NCI-H2227 (cell line): ENCODE data around the gene FGB.

ENCODE experiments used
- DNase-seq: peaks from one replicate; lab custom pipeline; 2025; ENCODE audit not compliant: unreplicated experiment; lab: John Stamatoyannopoulos, UW

FGB gene

GRCh38 chr4:154565704-154566103, 2.9 kb downstream of the FGB start:
- no peak for DNase-seq

DNA sequence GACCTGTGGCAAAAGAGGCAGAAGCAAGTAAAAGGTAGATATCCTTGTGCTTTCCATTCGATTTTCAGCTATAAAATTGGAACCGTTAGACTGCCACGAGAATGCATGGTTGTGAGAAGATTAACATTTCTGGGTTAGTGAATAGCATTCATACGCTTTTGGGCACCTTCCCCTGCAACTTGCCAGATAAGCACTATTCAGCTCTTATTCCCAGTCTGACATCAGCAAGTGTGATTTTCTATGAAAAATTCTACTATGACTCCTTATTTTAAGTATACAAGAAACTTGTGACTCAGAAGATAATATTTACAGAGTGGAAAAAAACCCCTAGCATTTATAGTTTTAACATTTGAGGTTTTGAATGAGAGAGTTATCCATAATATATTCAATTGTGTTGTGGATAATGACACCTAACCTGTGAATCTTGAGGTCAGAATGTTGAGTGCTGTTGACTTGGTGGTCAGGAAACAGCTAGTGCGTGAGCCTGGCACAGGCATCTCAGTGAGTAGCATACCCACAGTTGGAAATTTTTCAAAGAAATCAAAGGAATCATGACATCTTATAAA, 3.9 kb downstream of the FGB start:
- DNase-seq = no peak

DNA sequence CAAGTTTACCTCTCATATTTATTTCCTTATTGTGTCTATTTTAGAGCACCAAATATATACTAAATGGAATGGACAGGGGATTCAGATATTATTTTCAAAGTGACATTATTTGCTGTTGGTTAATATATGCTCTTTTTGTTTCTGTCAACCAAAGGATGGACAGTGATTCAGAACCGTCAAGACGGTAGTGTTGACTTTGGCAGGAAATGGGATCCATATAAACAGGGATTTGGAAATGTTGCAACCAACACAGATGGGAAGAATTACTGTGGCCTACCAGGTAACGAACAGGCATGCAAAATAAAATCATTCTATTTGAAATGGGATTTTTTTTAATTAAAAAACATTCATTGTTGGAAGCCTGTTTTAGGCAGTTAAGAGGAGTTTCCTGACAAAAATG, 6.2 kb downstream of the FGB start:
- no peak for DNase-seq

GRCh38 chr4:154569584-154569983, 6.8 kb downstream of the FGB start:
- no peak for DNase-seq

DNA sequence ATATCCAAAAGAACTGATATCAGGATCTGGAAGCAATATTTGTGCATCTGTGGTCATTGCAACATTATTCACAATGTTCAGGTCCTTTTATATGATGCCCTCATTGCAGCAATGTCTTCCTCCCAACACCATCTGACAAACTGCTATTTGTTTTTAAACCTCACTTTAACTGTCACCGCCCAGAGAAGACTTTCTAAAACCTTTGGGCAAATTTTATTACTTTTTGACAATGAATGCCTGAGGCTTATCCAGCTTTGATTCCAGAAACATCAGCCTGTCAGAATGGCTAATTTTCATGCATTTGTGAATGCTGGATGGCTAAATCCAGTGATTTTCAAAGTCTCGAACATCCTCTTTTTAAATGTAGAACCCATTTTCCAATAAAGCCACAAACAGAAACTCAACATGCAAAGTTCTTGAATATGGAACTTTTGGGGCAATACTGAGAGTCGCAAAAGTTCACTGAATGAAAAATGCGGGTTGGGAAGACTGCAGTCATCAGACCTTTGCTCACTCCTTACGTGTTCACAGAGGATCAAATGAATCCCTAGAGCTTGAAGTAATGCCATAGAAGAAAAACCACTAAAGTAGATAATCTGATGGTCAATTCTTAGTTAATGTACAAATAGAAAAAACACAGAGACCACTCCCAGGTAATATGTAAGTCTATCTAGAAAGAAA, 10.5 kb downstream of the FGB start:
- DNase-seq = no peak

DNA sequence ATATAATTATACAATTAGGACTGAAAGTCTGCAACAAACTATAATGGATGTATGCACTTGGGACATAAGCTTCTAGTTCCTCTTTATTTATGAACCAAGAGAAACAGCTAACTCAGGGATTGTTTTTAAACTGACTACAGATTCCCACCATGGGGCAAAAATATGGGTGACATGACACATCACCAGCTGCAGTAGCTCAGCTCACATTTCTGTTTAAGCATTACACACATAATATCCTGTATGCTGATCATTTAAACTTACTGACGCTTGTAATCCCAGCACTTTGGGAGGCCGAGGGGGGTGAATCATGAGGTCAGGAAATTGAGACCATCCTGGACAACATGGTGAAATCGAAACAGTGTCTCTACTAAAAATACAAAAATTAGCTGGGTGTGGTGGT, 11.5 kb downstream of the FGB start:
- no peak for DNase-seq

DNA sequence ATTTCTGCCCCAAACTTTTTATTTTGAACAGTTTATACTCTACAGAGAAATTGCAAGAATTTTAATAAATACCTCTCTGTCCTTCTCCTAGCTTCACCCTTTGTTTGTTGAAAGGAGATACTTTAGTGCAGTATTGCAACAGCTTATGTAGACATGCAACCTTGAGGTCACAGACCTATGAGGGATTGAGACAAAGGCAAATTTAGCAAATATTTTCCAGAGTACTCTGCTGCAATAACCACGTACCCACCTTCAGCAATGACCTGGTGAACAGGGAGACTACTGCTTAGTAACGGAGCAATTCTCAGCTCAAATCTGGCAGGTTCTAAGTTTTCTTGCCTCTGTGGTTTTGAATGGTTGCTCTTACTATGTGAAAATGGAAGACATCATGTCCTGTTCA, 14.5 kb downstream of the FGB start:
- no peak for DNase-seq

GRCh38 chr4:154578919-154579318, 16.1 kb downstream of the FGB start:
- DNase-seq = no peak

- no peak for DNase-seq
These were observed 17.1 kb downstream of the FGB start for GRCh38 chr4:154579927-154580326.

DNA sequence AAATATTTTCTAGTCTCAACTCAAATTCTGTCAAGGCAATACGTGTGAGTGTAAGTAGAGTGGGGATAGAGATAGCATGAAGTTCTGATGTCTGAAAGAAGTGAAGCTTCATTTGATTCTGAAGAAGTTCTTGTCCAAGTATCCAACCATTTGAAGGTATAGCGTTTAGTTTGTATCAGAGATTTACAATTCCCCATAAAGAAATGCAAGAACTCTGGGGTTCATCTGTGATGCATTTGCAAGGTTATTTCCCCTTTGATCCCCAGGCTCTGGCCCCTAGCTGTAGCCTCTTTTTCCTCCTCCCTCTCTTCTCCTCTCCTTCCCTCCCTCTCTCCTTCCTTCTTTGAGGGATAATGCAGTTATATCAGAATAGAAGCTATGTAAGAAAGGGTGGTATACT, 19.9 kb downstream of the FGB start:
- no peak for DNase-seq

- DNase-seq = no peak
These were observed 20.4 kb downstream of the FGB start for GRCh38 chr4:154583230-154583629.

DNA sequence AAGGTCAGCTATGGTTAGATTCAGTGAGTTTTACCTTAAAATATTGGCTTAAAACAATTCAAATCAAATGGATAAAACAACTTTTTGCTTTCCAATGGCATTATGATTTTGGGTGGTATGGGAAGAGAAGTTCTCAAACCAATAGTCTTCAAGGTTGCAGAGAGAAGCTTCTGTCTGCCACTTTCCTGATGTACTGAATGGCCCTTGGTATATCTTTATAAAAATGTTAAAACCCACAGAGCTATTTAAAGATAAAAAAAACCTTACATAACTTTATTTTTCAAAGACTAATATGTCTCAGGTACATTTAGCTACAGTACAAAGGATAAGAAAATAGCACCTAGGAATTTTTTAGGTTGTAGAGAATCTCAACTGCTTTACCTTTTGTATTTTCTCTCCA, 20.9 kb downstream of the FGB start:
- DNase-seq = no peak

GRCh38 chr4:154584259-154584658, 21.4 kb downstream of the FGB start:
- no peak for DNase-seq

DNA sequence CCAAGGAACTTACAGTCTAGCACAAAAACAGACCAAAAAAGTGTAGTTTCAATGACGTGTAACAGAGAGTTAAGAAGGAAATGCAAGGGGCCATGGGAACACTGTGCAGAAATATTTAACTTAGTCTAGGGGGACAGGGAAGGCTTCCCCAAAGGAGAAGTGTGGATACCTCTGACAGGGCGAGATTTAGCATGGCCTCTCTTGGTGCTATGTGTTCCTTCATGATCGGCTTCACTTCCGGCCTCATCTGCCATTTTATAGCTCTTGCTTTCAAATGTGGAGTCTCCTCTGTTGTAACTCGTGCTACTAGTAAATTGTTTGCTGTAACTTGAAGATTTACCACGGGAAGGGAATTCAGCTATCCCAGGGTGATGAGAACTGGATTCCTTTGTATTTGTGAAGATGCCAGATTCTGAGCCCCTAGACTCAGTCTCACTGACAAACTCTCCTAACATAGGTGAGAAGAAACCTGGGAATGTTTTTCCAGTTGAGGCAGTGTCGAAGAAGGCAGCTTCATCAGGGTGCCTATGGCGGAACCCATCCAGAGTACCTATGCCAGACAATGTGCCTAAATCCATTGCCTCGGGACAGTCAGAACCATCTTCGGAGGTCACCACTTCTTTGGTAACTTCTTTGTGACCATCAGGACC, 22.7 kb downstream of the FGB start:
- DNase-seq = no peak

- DNase-seq = no peak
These were observed 23.7 kb downstream of the FGB start for GRCh38 chr4:154586296-154587033.

DNA sequence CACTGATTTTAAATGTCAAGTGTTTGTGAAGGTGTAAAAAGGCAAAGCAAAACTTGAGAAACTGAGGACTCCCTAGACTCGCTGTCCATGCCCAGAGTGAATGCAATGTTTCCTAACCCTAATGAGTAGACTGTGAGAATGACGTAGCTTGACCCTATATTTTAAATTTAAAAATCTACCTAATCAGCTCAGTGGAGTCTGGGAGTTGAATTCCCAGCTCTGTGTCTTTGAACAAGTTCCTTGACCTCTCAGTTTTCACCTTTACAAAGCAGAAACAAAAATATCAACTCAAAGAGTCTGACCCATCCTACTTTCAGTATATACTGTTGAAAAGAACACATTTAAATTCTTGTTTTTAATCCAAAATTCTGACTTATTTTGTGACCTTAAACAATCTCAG, 25.4 kb downstream of the FGB start:
- DNase-seq = no peak

DNA sequence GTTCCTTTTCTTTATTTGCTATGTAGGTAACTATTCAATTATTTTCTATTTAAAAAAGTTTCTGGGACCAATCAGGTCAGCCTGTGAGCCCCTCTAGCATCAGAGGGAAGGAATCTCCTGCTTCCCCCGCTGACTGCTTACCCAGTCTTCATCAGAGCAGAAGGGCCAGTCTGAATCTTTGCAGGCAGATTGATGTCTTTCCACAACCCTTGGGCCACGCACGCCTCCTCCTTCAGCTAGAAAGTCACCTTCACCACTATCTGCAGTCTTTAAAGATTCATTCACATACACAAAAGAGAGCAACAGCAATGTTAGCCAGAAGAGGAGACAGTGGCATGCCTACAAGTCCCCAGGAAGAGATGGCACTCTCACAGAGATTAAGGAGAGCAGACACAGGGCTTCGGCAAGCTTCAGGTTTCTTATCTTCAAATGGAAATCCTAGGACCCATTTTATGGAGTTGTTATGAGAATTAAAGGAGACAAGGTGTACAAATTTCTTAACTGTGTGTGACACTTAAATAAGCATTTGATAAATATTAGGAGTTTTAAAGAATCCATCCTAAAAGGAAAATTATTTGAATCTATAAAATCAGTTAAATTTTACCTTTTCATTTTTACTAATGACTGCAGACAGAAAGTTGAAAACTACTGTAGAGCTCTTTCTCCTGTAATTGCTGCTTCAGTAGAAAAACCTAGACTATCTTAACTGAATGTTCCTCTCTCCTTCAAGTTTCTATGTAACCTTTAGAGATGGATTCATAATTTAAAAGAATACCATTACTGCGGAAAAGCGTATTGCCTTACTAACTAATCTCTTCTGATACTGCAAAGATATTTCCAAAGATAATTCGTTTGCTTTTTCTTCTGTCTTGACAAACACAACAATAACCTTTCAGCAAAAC, 26.7 kb downstream of the FGB start:
- DNase-seq = no peak

DNA sequence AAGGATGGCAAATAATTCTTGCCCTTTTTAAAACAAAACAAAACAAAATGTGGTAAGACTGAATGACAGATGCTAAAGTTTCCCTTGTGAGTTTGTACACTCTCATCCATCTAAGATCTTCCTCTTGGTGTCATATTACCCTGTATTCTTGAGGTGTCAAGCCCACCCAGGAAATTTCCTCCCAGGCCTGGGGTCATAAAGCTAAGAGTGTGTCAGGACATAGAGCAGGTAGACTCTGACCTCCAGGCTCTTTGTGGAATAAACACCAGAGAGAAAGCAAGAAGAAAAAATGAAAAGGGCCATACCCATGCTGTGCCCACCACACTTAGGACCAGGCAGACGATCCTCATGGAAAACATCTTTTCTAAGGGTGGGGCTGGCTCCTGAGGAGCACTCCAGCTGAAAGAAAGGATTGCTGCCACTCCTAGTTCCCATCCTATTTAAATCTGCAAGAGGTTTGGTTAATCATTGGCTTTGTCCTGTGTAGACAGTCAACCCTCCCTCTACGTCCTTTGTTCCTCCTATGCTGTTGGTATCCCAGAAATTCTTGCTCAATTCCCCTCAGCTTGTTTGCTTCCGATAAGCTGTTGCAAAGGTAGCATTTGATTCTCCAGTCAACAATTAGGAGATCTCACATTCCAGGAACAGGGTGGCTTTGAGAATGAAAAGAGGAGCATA, 27.7 kb downstream of the FGB start, which contains the start of gene FGA:
Gene FGA (minus strand): TSS at position 414 of the 678 bp plus-strand sequence. CDS start 55 bp downstream, at position 359.
- DNase-seq = no peak

- DNase-seq = no peak
These were observed 29.1 kb downstream of the FGB start for GRCh38 chr4:154591890-154592289.

DNA sequence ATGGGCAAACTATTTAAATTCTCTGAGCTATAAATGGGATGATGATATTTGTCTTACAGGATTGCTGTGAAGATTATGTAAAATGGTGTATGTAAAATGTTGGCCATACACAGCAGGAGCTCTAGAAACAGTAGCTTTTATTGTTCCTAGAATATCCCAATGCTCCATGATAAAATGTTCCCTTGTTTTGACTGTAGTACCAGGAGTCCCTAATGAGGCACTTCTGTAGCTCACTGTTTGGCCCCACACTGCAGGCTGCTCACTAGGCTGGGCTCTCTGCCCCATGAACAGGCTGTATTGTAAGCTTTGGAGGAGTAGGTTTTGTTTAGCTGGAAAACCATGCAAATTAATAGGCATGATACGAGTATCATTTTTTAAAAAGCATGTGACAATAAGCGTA, 31.1 kb downstream of the FGB start:
- no peak for DNase-seq
